Liver (tissue), 9 donors: Measurements from ENCODE around the gene TPSD1. TPM values are rescaled to one million over a fixed set of nuclear protein-coding genes. Genes with fewer than 3 reads are reported as not detected.
"Not testable (repeated sequence)": the region's sequence is repeated elsewhere in the genome, so short reads cannot be mapped to it uniquely, and the experiment has no call there.

Experiments used
- DNase-seq: peaks from one replicate; pipeline ENCODE4 v3.0.0-alpha.2; 2017; ENCODE audit warnings: low spot score
- H3K27ac ChIP-seq, 2 donors: one replicate each; pipeline ENCODE4 v1.7.0; 2013; ENCODE audit warnings: inconsistent platforms in 2 of 2, low read length in 2 of 2, control low read depth in 1 of 2, low read depth in 1 of 2, mild to moderate bottlenecking in 1 of 2
- H3K27me3 ChIP-seq, 4 donors: one replicate each; pipeline versions ENCODE4 v1.6.1 to v1.7.0; 2013; ENCODE audit warnings: low read length in 3 of 4, inconsistent platforms in 1 of 4, mild to moderate bottlenecking in 1 of 4, moderate library complexity in 1 of 4; ENCODE audit not compliant: control insufficient read depth in 4 of 4, insufficient read depth in 4 of 4
- H3K36me3 ChIP-seq, 4 donors: one replicate each; pipeline versions ENCODE4 v1.6.1 to v1.7.0; 2013; ENCODE audit warnings: low read length in 3 of 4, mild to moderate bottlenecking in 3 of 4, low read depth in 1 of 4, moderate library complexity in 1 of 4; ENCODE audit not compliant: control insufficient read depth in 4 of 4, insufficient read depth in 3 of 4
- H3K4me1 ChIP-seq, 4 donors: one replicate each; pipeline versions ENCODE4 v1.6.1 to v1.7.0; 2013; ENCODE audit warnings: low read length in 3 of 4, mild to moderate bottlenecking in 3 of 4, moderate library complexity in 1 of 4; ENCODE audit not compliant: control insufficient read depth in 4 of 4, insufficient read depth in 4 of 4
- H3K4me3 ChIP-seq, 3 donors: one replicate each; pipeline versions ENCODE4 v1.6.1 to v1.7.0; 2013; ENCODE audit warnings: low read length in 3 of 3, control low read depth in 1 of 3, low read depth in 1 of 3, mild to moderate bottlenecking in 1 of 3
- H3K9ac ChIP-seq, 2 donors: one replicate each; pipeline ENCODE4 v1.7.0; 2013; ENCODE audit warnings: low read length in 2 of 2, mild to moderate bottlenecking in 2 of 2, moderate library complexity in 2 of 2, control low read depth in 1 of 2, low read depth in 1 of 2
- H3K9me3 ChIP-seq, 4 donors: one replicate each; pipeline versions ENCODE4 v1.6.1 to v1.7.0; 2013; ENCODE audit warnings: low read length in 3 of 4; ENCODE audit not compliant: control insufficient read depth in 4 of 4
- CTCF ChIP-seq: fragments of 150-350 bp; IDR thresholded peaks from 2 replicates; pipeline ENCODE4 v1.5.1; 2017; ENCODE audit warnings: improper control_type of control experiment, low read depth, low read length; ENCODE audit not compliant: missing input control
- EGR1 ChIP-seq, 2 donors: IDR thresholded peaks; 2 replicates each; pipeline ENCODE4 v1.6.1; 2016 to 2018; ENCODE audit warnings: antibody characterized with exemption in 2 of 2, low read depth in 2 of 2
- FOXA1 ChIP-seq: IDR thresholded peaks from 2 replicates; pipeline ENCODE4 v1.6.1; 2016; ENCODE audit warnings: antibody characterized with exemption
- FOXA2 ChIP-seq: IDR thresholded peaks from 2 replicates; pipeline ENCODE4 v1.6.1; 2016; ENCODE audit warnings: antibody characterized with exemption
- GABPA ChIP-seq, 2 donors: IDR thresholded peaks in 1 of 2; conservative IDR thresholded peaks in 1 of 2; 2 replicates each; pipeline ENCODE4 v1.6.1; 2016; ENCODE audit warnings: antibody characterized with exemption in 2 of 2, mild to moderate bottlenecking in 1 of 2, moderate library complexity in 1 of 2
- HNF4G ChIP-seq: IDR thresholded peaks from 2 replicates; pipeline ENCODE4 v1.6.1; 2016; ENCODE audit warnings: antibody characterized with exemption
- JUND ChIP-seq, 2 donors: IDR thresholded peaks; 2 replicates each; pipeline ENCODE4 v1.6.1; 2016; ENCODE audit warnings: antibody characterized with exemption in 2 of 2
- MAX ChIP-seq: IDR thresholded peaks from 2 replicates; pipeline ENCODE4 v1.6.1; 2016; ENCODE audit warnings: antibody characterized with exemption
- NR2F2 ChIP-seq: IDR thresholded peaks from 2 replicates; pipeline ENCODE4 v1.6.1; 2016; ENCODE audit warnings: antibody characterized with exemption
- RAD21 ChIP-seq, 2 donors: IDR thresholded peaks; 2 replicates each; pipeline ENCODE4 v1.6.1; 2016; ENCODE audit warnings: antibody characterized with exemption in 2 of 2, mild to moderate bottlenecking in 2 of 2
- RXRA ChIP-seq, 2 donors: IDR thresholded peaks; 2 replicates each; pipeline ENCODE4 v1.6.1; 2017 to 2018; ENCODE audit warnings: antibody characterized with exemption in 2 of 2, mild to moderate bottlenecking in 1 of 2
- SP1 ChIP-seq: IDR thresholded peaks from 2 replicates; pipeline ENCODE4 v1.6.1; 2018; ENCODE audit warnings: antibody characterized with exemption, mild to moderate bottlenecking
- TAF1 ChIP-seq: conservative IDR thresholded peaks from 2 replicates; pipeline ENCODE4 v1.6.1; 2016; ENCODE audit warnings: antibody characterized with exemption, mild to moderate bottlenecking
- YY1 ChIP-seq: IDR thresholded peaks from 2 replicates; pipeline ENCODE4 v1.6.1; 2016; ENCODE audit warnings: antibody characterized with exemption, mild to moderate bottlenecking
- WGBS: extraction: QIAGEN DNeasy Blood & Tissue Kit; methylation state at CpG from one replicate; pipeline ENCODE4 v1.1.7; 2013; 5-methylcytosine and 5-hydroxymethylcytosine counted together
- polyA plus RNA-seq, 2 donors: library from polyadenylated mRNA; stranded (reverse) in 1 of 2; unstranded in 1 of 2; fragments of 200-250 nt in 1 of 2; fragments of >200 nt in 1 of 2; fragmentation: Nextera tagmentation in 1 of 2; extraction: Ambion mirVana in 1 of 2; gene quantifications; one replicate each; pipeline versions ENCODE4 v1.2.1 to v1.2.3, GENCODE V29; 2013 to 2015
- total RNA-seq, 2 donors: library from RNA; depleted of rRNA; stranded (reverse); fragments of >200 nt; gene quantifications; one replicate each; pipeline ENCODE4 v1.2.3, GENCODE V29; 2014
- TF ChIP-seq, protein P1 (sequence below): IDR thresholded peaks from 2 replicates; pipeline ENCODE4 v1.6.1; 2016; ENCODE audit warnings: antibody characterized with exemption
- TF ChIP-seq, protein P2 (sequence below): IDR thresholded peaks from 2 replicates; pipeline ENCODE4 v1.6.1; 2016; ENCODE audit warnings: antibody characterized with exemption
- donor health status: healthy.
- donor health status: healthy.
- donor health status: healthy.
- donor health status: healthy.
- donor health status: healthy.

The TPSD1 gene
- total and polyA plus RNA-seq, 4 donors: 0.28 to 0.40 TPM; not detected in 2

GRCh38 chr16:1240436-1240835 is 15.4 kb upstream of the TPSD1 start, which contains the start of gene TPSAB1:
Gene TPSAB1 (plus strand): TSS chr16:1240705. CDS start chr16:1240939, 234 bp downstream.
- H3K4me1 ChIP-seq, H3K9me3 ChIP-seq, H3K27me3 ChIP-seq, H3K36me3 ChIP-seq, H3K9ac ChIP-seq, DNase-seq, H3K27ac ChIP-seq, H3K4me3 ChIP-seq: not testable (repeated sequence)
- WGBS: 63% methylated on average over 7 of the region's 12 CpGs

- DNase-seq, H3K4me3 ChIP-seq, H3K36me3 ChIP-seq, H3K27ac ChIP-seq, H3K9me3 ChIP-seq, H3K9ac ChIP-seq, H3K27me3 ChIP-seq, H3K4me1 ChIP-seq: not testable (repeated sequence)
- WGBS: 75% methylated on average over 11 of the region's 15 CpGs
Measured at GRCh38 chr16:1241081-1241480, 14.8 kb upstream of the TPSD1 start.

DNA sequence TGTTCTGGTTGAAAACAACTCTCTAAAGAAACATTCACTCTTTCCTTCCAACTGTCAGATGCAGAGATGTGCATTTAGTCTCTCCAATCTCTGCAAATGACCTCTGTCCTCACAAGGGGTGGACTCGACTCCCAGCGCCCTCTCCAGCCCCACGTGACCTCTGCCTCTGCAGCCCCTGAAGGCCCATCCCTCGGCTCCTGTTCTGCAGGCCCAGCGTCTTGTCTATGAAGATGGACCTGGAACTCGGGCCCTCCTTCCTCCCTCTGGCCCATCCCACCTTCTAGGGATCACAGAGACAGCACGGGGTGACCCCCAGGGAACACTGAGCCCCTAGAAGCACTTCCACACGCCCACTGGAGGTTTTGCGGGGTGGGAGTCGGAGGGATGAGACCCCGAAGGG is 12.5 kb upstream of the TPSD1 start:
- WGBS: 54% methylated on average over 7 of the region's 11 CpGs
- not testable (repeated sequence) for H3K27ac ChIP-seq, H3K36me3 ChIP-seq, H3K9ac ChIP-seq, H3K27me3 ChIP-seq, H3K4me1 ChIP-seq, H3K9me3 ChIP-seq, DNase-seq, H3K4me3 ChIP-seq

DNA sequence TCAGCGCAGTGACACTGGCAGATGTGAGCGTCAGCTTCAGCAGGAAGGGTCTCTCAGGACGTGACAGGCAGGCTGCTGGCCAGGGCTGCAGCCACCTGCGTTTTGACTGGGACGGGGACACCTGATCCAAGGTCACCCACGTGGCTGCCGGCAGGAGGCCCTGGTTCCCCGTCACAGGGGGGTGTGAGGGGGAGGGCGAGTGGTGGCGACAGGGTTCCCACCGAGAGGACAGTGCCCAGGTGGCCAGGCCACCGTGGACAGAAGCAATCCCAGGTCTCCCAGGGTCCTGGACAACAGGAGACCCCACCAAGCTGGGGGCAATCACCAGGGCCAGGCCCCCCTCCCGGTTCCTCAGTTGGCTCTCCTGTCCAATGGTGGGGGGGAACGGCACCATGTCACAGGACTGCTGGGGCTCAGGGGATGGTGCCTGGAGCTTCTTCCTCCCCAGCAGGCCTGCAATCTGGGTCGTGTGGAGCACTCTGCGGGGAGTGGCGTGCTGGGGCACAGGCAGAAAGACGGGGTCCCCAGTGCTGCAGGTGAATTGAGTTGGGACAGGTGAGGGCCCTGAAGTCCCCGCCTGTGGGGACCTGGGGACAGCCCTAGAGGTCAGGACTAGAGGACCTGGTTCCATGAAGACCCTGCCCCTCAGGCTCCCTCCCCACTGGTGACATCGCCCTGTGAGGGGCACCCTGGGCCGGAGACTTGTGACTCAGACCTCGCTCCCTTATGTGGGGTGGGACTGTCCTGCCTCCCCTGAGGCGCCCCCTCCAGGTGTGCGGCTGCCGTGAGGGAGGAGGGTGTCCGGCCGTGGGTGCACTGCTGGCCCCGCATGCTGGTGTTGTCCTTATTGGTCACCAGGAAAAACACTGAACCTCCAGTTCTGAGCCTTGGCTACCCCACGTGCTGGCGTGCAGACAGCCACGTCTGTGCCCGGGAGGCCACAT is 11.7 kb upstream of the TPSD1 start:
- not testable (repeated sequence) for H3K9ac ChIP-seq, H3K4me3 ChIP-seq, H3K36me3 ChIP-seq, H3K27ac ChIP-seq, H3K4me1 ChIP-seq, H3K9me3 ChIP-seq, DNase-seq, H3K27me3 ChIP-seq
- WGBS: 66% methylated on average over 31 of the region's 32 CpGs

DNA sequence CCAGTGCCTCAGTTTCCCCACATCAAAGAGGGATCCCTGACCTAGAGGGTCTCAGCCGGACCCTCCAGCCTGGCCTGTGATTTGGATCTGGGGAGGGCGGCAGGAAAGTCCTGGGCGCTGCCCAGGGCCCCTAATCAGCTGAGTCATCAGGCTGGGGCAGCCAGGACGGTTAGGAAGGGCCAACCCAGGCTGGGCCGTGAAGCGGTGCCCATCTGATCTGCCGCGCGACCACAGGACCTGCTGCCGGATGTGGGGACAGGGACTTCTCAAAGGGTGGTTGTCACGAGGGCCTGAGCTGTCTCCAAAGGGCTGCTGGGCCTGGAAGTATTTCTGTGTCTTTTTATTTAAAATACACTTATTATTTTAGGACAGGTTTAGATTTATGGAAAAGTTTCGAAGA is 11.0 kb upstream of the TPSD1 start:
- no peaks in the 10 kb centered on the region for H3K27me3 ChIP-seq
- no peak overlapping the region for H3K4me3 ChIP-seq
- H3K9ac ChIP-seq: no peak overlapping the region
- no peak overlapping the region for H3K27ac ChIP-seq
- WGBS: 75% methylated on average over 12 of the region's 12 CpGs
- no peaks in the 10 kb centered on the region for H3K4me1 ChIP-seq
- DNase-seq: no peak
- no peak for TF ChIP-seq TAF1
- no peak for TF ChIP-seq EGR1 (IDR thresholded peaks at IDR 0.05; ENCODE audit: low read depth in 2 of 2)
- TF ChIP-seq, protein P1, sequence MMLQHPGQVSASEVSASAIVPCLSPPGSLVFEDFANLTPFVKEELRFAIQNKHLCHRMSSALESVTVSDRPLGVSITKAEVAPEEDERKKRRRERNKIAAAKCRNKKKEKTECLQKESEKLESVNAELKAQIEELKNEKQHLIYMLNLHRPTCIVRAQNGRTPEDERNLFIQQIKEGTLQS: no peak
- TF ChIP-seq, protein P2, sequence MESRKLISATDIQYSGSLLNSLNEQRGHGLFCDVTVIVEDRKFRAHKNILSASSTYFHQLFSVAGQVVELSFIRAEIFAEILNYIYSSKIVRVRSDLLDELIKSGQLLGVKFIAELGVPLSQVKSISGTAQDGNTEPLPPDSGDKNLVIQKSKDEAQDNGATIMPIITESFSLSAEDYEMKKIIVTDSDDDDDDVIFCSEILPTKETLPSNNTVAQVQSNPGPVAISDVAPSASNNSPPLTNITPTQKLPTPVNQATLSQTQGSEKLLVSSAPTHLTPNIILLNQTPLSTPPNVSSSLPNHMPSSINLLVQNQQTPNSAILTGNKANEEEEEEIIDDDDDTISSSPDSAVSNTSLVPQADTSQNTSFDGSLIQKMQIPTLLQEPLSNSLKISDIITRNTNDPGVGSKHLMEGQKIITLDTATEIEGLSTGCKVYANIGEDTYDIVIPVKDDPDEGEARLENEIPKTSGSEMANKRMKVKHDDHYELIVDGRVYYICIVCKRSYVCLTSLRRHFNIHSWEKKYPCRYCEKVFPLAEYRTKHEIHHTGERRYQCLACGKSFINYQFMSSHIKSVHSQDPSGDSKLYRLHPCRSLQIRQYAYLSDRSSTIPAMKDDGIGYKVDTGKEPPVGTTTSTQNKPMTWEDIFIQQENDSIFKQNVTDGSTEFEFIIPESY: no peak
- TF ChIP-seq FOXA1: no peak
- TF ChIP-seq RAD21 (IDR thresholded peaks at IDR 0.05): no peak
- TF ChIP-seq HNF4G: no peak
- no peak for TF ChIP-seq NR2F2
- TF ChIP-seq YY1: no peak
- no peak for TF ChIP-seq GABPA (IDR thresholded peaks at IDR 0.05 in 1 of 2, conservative IDR thresholded peaks at IDR 0.05 in 1 of 2)
- no peak for TF ChIP-seq MAX
- no peak for TF ChIP-seq RXRA (IDR thresholded peaks at IDR 0.05)
- no peak for TF ChIP-seq FOXA2
- TF ChIP-seq SP1: no peak
- no peak for TF ChIP-seq CTCF
- no peak for TF ChIP-seq JUND (IDR thresholded peaks at IDR 0.05)
- H3K9me3 ChIP-seq: no peaks in the 10 kb centered on the region
- no peaks in the 10 kb centered on the region for H3K36me3 ChIP-seq
